GM19438 (cell line): Measurements from ENCODE around the gene RAB24.
"Not testable (repeated sequence)": the region's sequence is repeated elsewhere in the genome, so short reads cannot be mapped to it uniquely, and the experiment has no call there.

Source experiments
- ATAC-seq: cut with Tn5 transposase; IDR thresholded peaks from one replicate; pipeline ENCODE4 v1.9.1; 2021; ENCODE audit warnings: low read depth; ENCODE audit not compliant: unreplicated experiment

Gene RAB24

GRCh38 chr5:177303121-177303924, at the start of gene RAB24, which contains the start of gene PRELID1:
TSS of gene RAB24 (minus strand) at chr5:177303719. CDS start at chr5:177303288, 431 bp downstream.
TSS of gene PRELID1 (plus strand) at chr5:177303799. CDS start at chr5:177303986, 187 bp downstream.
- peak; percentile 54 for ATAC-seq

- no peak for ATAC-seq
These were observed 49.6 kb upstream of the RAB24 start for GRCh38 chr5:177353093-177353492.

- ATAC-seq: peak; percentile 94
These were observed 48.1 kb upstream of the RAB24 start, which contains the start of gene LMAN2 for GRCh38 chr5:177351392-177352329. TSS of gene LMAN2 (minus strand) at chr5:177351668. CDS start at chr5:177351647, 21 bp downstream.

- ATAC-seq: no peak
These were observed 47.4 kb upstream of the RAB24 start for GRCh38 chr5:177350776-177351391.

GRCh38 chr5:177349762-177350161, 46.2 kb upstream of the RAB24 start:
- ATAC-seq: no peak

GRCh38 chr5:177349362-177349647, 45.8 kb upstream of the RAB24 start:
- ATAC-seq: no peak

GRCh38 chr5:177347699-177348098, 44.2 kb upstream of the RAB24 start:
- no peak for ATAC-seq

- ATAC-seq: no peak
These were observed 43.3 kb upstream of the RAB24 start for GRCh38 chr5:177346820-177347219.

GRCh38 chr5:177344891-177345290, 41.4 kb upstream of the RAB24 start:
- no peak for ATAC-seq

GRCh38 chr5:177343777-177344176, 40.3 kb upstream of the RAB24 start:
- ATAC-seq: no peak

- not testable (repeated sequence) for ATAC-seq
These were observed 39.5 kb upstream of the RAB24 start for GRCh38 chr5:177343000-177343399.

- ATAC-seq: no peak
These were observed 35.7 kb upstream of the RAB24 start for GRCh38 chr5:177339107-177339638.

- no peak for ATAC-seq
These were observed 35.0 kb upstream of the RAB24 start for GRCh38 chr5:177338251-177339106.

GRCh38 chr5:177336603-177337494, 33.3 kb upstream of the RAB24 start:
- no peak for ATAC-seq

- no peak for ATAC-seq
These were observed 32.6 kb upstream of the RAB24 start for GRCh38 chr5:177336112-177336511.

GRCh38 chr5:177335701-177336065, 32.2 kb upstream of the RAB24 start:
- ATAC-seq: no peak

- no peak for ATAC-seq
These were observed 31.5 kb upstream of the RAB24 start for GRCh38 chr5:177334781-177335700.

- ATAC-seq: no peak
These were observed 30.6 kb upstream of the RAB24 start for GRCh38 chr5:177334155-177334551.
